Thyroid gland (tissue), 4 donors: ENCODE measurements around the gene MOGAT1. TPM values are rescaled to one million over a fixed set of nuclear protein-coding genes. Genes with fewer than 3 reads are reported as not detected.

Experiments used
- DNase-seq, 2 donors: peaks; one replicate each; pipeline ENCODE4 v3.0.0-alpha.2; 2019
- H3K27ac ChIP-seq, 3 donors: fragments of 200-600 bp; sonication (generic); 1 replicate in 2 of 3; 2 replicates in 1 of 3; pipeline ENCODE4 v1.5.1; 2016 to 2019; ENCODE audit warnings: mild to moderate bottlenecking in 1 of 3, moderate library complexity in 1 of 3
- H3K27me3 ChIP-seq: fragments of 200-600 bp; sonication (generic); one replicate; pipeline ENCODE4 v1.5.1; 2019
- H3K36me3 ChIP-seq, 2 donors: fragments of 200-600 bp; sonication (generic); one replicate each; pipeline ENCODE4 v1.5.1; 2016 to 2019
- H3K4me1 ChIP-seq, 2 donors: fragments of 200-600 bp; sonication (generic); one replicate each; pipeline ENCODE4 v1.5.1; 2017 to 2019
- H3K4me3 ChIP-seq, 3 donors: fragments of 200-600 bp; sonication (generic); replicated peaks in 1 of 3; 1 replicate in 2 of 3; 2 replicates in 1 of 3; pipeline ENCODE4 v1.5.1; 2016; ENCODE audit warnings: mild to moderate bottlenecking in 1 of 3
- H3K9me3 ChIP-seq: fragments of 200-600 bp; sonication (generic); one replicate; pipeline ENCODE4 v1.5.1; 2017
- POLR2A ChIP-seq, 2 donors: fragments of 450-650 bp; IDR thresholded peaks; one replicate each; pipeline ENCODE4 v1.6.1; 2017; ENCODE audit warnings: antibody characterized with exemption in 2 of 2, mild to moderate bottlenecking in 2 of 2, moderate library complexity in 1 of 2
- WGBS, 2 donors: methylation state at CpG; one replicate each; pipeline ENCODE4 v1.1.5; 2017; 5-methylcytosine and 5-hydroxymethylcytosine counted together
- intact Hi-C: fragments of 100-400 bp; cut with DNase I; formaldehyde crosslinking; loops from one replicate; pipeline ENCODE4 v1.15.1; 2023
- total RNA-seq, 4 donors: library from RNA; depleted of rRNA; stranded (reverse); fragments of >200 nt; gene quantifications; one replicate each; pipeline ENCODE4 v1.2.3, GENCODE V29; 2016
- TF ChIP-seq, protein P1 (sequence below), 6 experiments: fragments of 200-600 bp in 3 of 6; fragments of 450-650 bp in 3 of 6; sonication (generic) in 3 of 6; IDR thresholded peaks; one replicate each; pipeline ENCODE4 v1.5.1; 2016 to 2019; ENCODE audit warnings: antibody characterized with exemption in 6 of 6, mild to moderate bottlenecking in 2 of 6, inconsistent platforms in 1 of 6, moderate library complexity in 1 of 6

Gene MOGAT1
- total RNA-seq, 4 donors from 2014 or later: not detected

DNA sequence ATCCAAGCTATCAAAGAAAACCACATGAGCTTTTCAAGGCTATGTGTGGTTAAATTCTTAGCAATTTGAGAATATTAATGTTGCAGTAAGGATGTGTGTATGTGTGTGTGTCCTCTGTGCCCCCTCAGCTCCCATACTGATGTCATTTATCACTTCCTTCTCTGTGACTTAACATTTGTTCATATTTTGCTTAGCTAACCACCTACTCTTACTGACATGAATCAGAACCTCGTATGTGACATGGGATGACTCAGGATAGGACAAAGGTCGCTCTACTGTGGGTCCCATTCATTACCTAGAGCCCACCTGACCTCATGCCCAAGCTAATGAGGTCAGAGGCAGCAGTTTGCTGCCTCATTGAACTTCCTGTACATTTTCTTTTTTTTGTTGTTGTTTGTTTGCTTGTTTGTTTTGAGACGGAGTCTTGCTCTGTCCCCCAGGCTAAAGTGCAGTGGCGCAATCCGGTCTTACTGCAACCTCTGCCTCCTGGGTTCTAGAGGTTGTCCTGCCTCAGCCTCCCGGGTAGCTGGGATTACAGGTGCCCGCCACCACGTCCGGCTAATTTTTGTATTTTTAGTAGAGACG is 36.3 kb downstream of the MOGAT1 start:
- H3K4me3 ChIP-seq: no peak overlapping the region
- H3K4me1 ChIP-seq: peaks cover 0 to 3% of the 10 kb centered on the region in 2 donors
- no peaks in the 10 kb centered on the region for H3K9me3 ChIP-seq
- no peak overlapping the region for H3K27ac ChIP-seq
- intact Hi-C loops: loop anchor here (10.0 kb wide), 2 partner anchors 87 to 197 kb away; no protein-coding TSS in a partner anchor
- H3K27me3 ChIP-seq: no peaks in the 10 kb centered on the region
- WGBS, 2 donors: 52 to 64% methylated on average over 10 of the region's 10 CpGs
- no peaks in the 10 kb centered on the region for H3K36me3 ChIP-seq
- TF ChIP-seq, protein P1, sequence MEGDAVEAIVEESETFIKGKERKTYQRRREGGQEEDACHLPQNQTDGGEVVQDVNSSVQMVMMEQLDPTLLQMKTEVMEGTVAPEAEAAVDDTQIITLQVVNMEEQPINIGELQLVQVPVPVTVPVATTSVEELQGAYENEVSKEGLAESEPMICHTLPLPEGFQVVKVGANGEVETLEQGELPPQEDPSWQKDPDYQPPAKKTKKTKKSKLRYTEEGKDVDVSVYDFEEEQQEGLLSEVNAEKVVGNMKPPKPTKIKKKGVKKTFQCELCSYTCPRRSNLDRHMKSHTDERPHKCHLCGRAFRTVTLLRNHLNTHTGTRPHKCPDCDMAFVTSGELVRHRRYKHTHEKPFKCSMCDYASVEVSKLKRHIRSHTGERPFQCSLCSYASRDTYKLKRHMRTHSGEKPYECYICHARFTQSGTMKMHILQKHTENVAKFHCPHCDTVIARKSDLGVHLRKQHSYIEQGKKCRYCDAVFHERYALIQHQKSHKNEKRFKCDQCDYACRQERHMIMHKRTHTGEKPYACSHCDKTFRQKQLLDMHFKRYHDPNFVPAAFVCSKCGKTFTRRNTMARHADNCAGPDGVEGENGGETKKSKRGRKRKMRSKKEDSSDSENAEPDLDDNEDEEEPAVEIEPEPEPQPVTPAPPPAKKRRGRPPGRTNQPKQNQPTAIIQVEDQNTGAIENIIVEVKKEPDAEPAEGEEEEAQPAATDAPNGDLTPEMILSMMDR (IDR thresholded peaks at IDR 0.05): no peak
- no peak for TF ChIP-seq POLR2A (IDR thresholded peaks at IDR 0.05)
- DNase-seq: no peak

DNA sequence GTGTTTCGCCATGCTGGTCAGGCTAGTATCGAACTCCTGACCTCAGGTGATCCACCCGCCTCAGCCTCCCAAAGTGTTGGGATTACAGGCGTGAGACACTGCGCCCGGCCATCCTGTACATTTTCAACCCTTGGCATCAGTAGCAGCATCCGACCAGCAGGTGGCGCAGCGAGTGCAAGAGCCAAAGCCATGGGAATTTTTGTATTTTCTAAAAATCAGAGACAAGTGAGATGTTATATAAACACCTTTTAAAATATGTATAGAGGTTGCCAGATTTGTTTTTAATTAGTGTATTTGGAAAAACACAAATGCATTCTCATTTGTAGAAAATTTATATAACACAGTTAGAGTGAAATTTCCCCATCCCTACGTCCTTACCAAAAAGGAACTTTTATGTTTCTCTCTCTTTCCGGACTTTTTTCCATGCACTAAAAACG is 36.8 kb downstream of the MOGAT1 start:
- no peaks in the 10 kb centered on the region for H3K9me3 ChIP-seq
- H3K4me3 ChIP-seq: no peak overlapping the region
- peak; percentile 76 to 82 for DNase-seq
- H3K4me1 ChIP-seq: peaks cover 0 to 4% of the 10 kb centered on the region in 2 donors
- intact Hi-C loops: loop anchor here (10.0 kb wide), 2 partner anchors 87 to 197 kb away; no protein-coding TSS in a partner anchor
- TF ChIP-seq, protein P1 (IDR thresholded peaks at IDR 0.05): peak; percentile 85 to 97 (median 90)
- no peak for TF ChIP-seq POLR2A (IDR thresholded peaks at IDR 0.05)
- H3K27ac ChIP-seq: no peak overlapping the region
- 21 to 22% methylated on average over 12 of the region's 12 CpGs for WGBS, 2 donors
- no peaks in the 10 kb centered on the region for H3K27me3 ChIP-seq
- H3K36me3 ChIP-seq: no peaks in the 10 kb centered on the region

DNA sequence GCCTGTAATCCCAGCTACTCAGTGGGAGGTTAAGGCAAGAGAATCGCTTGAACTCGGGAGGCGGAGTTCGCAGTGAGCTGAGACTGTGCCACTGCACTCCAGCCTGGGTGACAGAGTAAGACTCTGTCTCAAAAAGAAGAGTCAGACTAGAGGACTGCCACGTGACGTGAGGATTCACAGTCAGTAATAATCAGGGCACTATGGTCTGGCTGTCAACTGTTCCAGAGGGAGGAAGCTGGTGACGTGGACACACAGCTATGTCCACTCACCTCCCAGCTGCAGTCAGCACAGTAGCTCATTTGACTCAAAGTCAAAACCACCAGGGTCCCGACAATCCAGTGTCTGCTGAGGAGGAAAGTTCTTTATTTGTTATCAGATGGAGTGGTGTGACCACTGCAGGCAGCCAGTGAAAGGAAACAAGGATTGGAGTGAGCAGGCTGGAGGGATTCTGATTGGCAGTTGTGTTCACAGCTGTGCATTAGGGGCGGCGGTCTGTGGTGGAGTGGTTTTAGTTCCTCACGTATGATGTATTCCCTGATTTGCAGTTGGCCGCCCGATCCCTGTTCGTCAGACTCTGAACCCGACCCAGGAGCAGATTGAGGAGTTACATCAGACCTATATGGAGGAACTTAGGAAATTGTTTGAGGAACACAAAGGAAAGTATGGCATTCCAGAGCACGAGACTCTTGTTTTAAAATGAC is 37.9 kb downstream of the MOGAT1 start:
- TF ChIP-seq, protein P1 (IDR thresholded peaks at IDR 0.05): no peak
- TF ChIP-seq POLR2A (IDR thresholded peaks at IDR 0.05): peak in 1 of 2 donors; percentile 6
- intact Hi-C loops: loop anchor here (10.0 kb wide), 2 partner anchors 85 to 195 kb away; no protein-coding TSS in a partner anchor
- H3K9me3 ChIP-seq: no peaks in the 10 kb centered on the region
- H3K27ac ChIP-seq: peak overlapping the region in 1 of 3 donors; percentile 15
- WGBS, 2 donors: 37 to 39% methylated on average over 16 of the region's 16 CpGs
- H3K4me1 ChIP-seq: peaks cover 6 to 14% of the 10 kb centered on the region in 2 donors
- H3K36me3 ChIP-seq: no peaks in the 10 kb centered on the region
- DNase-seq: peak; percentile 39
- no peaks in the 10 kb centered on the region for H3K27me3 ChIP-seq
- no peak overlapping the region for H3K4me3 ChIP-seq

DNA sequence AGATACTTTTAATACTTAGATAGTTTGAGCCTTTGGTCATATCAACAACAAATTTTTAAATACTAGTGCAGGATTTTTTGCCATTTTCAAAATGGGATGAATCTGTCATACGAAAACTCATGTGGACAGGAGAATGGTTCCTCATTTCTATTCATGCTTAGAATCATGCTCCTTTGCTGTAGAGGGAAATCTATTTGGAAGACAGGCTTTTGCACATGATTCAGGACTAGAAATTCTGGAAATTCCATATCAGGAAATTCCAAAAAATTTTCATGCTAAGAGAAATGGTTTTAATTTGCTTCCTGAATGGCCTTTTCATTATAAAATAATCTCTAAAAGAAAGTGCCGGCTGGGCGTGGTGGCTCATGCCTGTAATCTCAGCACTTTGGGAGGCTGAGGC is 39.3 kb downstream of the MOGAT1 start:
- Histone ChIP-seq H3K27me3 (no peaks in the 10 kb centered on the region), H3K9me3 (no peaks in the 10 kb centered on the region), H3K4me3 (no peak overlapping the region), H3K27ac (no peak overlapping the region), H3K36me3 (no peaks in the 10 kb centered on the region), H3K4me1 (peaks cover 16 to 20% of the 10 kb centered on the region in 2 donors)
- DNase-seq: no peak
- TF ChIP-seq, protein P1 (IDR thresholded peaks at IDR 0.05): no peak
- no peak for TF ChIP-seq POLR2A (IDR thresholded peaks at IDR 0.05)
- 95% methylated on average over 3 of the region's 3 CpGs for WGBS, 2 donors
- intact Hi-C loops: no loop called here
